Keratinocyte (primary cell): ENCODE measurements around the gene ACAD9. TPM values are rescaled to one million over a fixed set of nuclear protein-coding genes. Genes with fewer than 3 reads are reported as not detected.
A peak's percentile ranks its signal among the peaks of the same experiment; 100 is the strongest.

Source experiments
- DNase-seq: peaks from one replicate; pipeline ENCODE4 v3.0.0-alpha.2; 2011; ENCODE audit warnings: low read depth, missing footprints, low spot score
- FAIRE-seq: peaks from 2 replicates; lab custom pipeline; 2011; peaks lifted over from hg19 to GRCh38; lab: Jason Lieb, UNC
- H2AFZ ChIP-seq: 2 replicates; pipeline ENCODE4 v1.6.0; 2012; ENCODE audit warnings: low read length, control low read depth, inconsistent platforms; ENCODE audit not compliant: control insufficient read depth
- H3K27ac ChIP-seq: 2 replicates; pipeline ENCODE4 v1.5.1; 2011; ENCODE audit warnings: low read length; ENCODE audit not compliant: control insufficient read depth, insufficient read depth
- H3K27me3 ChIP-seq: 3 replicates; pipeline ENCODE4 v1.6.0; 2011; ENCODE audit warnings: low read length; ENCODE audit not compliant: control insufficient read depth, insufficient read depth; ENCODE audit errors: extremely low read depth
- H3K36me3 ChIP-seq, 2 experiments: 2 replicates in 1 of 2; 3 replicates in 1 of 2; pipeline ENCODE4 v1.5.1; 2011; ENCODE audit warnings: low read length in 2 of 2, mild to moderate bottlenecking in 1 of 2; ENCODE audit not compliant: control insufficient read depth in 2 of 2, insufficient read depth in 2 of 2; ENCODE audit errors: extremely low read depth in 1 of 2
- H3K4me1 ChIP-seq: 3 replicates; pipeline ENCODE4 v1.5.1; 2011; ENCODE audit warnings: low read length; ENCODE audit not compliant: control insufficient read depth, insufficient read depth; ENCODE audit errors: extremely low read depth
- H3K4me2 ChIP-seq: 3 replicates; pipeline ENCODE4 v1.6.0; 2011; ENCODE audit warnings: low read depth, low read length; ENCODE audit not compliant: control insufficient read depth, insufficient read depth; ENCODE audit errors: extremely low read depth
- H3K4me3 ChIP-seq, 3 experiments: fragments of 200-600 bp in 1 of 3; sonication (generic) in 1 of 3; 2 replicates in 2 of 3; 3 replicates in 1 of 3; pipeline ENCODE4 v1.5.1; 2011 to 2016; ENCODE audit warnings: low read length in 3 of 3, mild to moderate bottlenecking in 3 of 3, control low read depth in 2 of 3, inconsistent platforms in 1 of 3, low read depth in 1 of 3, mixed read lengths in 1 of 3, mixed run types in 1 of 3, moderate library complexity in 1 of 3; ENCODE audit not compliant: control insufficient read depth in 2 of 3, insufficient read depth in 2 of 3; ENCODE audit errors: extremely low read depth in 1 of 3
- H3K79me2 ChIP-seq: 2 replicates; pipeline ENCODE4 v1.6.0; 2012; ENCODE audit warnings: low read length; ENCODE audit not compliant: control insufficient read depth, insufficient read depth
- H3K9ac ChIP-seq: 3 replicates; pipeline ENCODE4 v1.6.0; 2011; ENCODE audit warnings: low read length; ENCODE audit not compliant: control insufficient read depth, insufficient read depth; ENCODE audit errors: extremely low read depth
- H3K9me1 ChIP-seq: 3 replicates; pipeline ENCODE4 v1.6.0; 2011; ENCODE audit warnings: low read length; ENCODE audit not compliant: control insufficient read depth, insufficient read depth; ENCODE audit errors: extremely low read depth
- H3K9me3 ChIP-seq: 2 replicates; pipeline ENCODE4 v1.5.1; 2012; ENCODE audit warnings: low read depth, low read length; ENCODE audit not compliant: control insufficient read depth
- H4K20me1 ChIP-seq: 3 replicates; pipeline ENCODE4 v1.6.0; 2011; ENCODE audit warnings: low read length; ENCODE audit not compliant: control insufficient read depth, insufficient read depth; ENCODE audit errors: extremely low read depth
- CTCF ChIP-seq, 3 experiments: IDR thresholded peaks in 1 of 3; conservative IDR thresholded peaks in 1 of 3; optimal IDR thresholded peaks in 1 of 3; 2 replicates in 2 of 3; 3 replicates in 1 of 3; pipeline versions ENCODE3 to v1.5.1; 2011; ENCODE audit warnings: low read length in 3 of 3, mild to moderate bottlenecking in 3 of 3, moderate library complexity in 2 of 3, control low read depth in 1 of 3, inconsistent platforms in 1 of 3; ENCODE audit not compliant: insufficient read depth in 2 of 3; ENCODE audit errors: extremely low read depth in 1 of 3
- EZH2 ChIP-seq: IDR thresholded peaks from one replicate; pipeline ENCODE4 v1.6.1; 2012; ENCODE audit warnings: inconsistent platforms, mild to moderate bottlenecking, low read length, moderate library complexity
- dilution Hi-C: fragments of 300-500 bp; cut with MboI; formaldehyde crosslinking; loops from one replicate; pipeline ENCODE4 v1.7.0; 2020; ENCODE audit warnings: low sequenced_read_pairs; ENCODE audit not compliant: extremely low pct_ligation_motif_present
- polyA plus RNA-seq, 5 experiments: library from polyadenylated mRNA; depleted of rRNA in 3 of 5; stranded (reverse) in 3 of 5; stranded (forward) in 1 of 5; unstranded in 1 of 5; fragments of >200 nt; gene quantifications; 1 replicate in 1 of 5; 2 replicates in 3 of 5; 3 replicates in 1 of 5; pipeline versions ENCODE4 v1.2.1 to v1.2.3, GENCODE V29; 2011 to 2012; ENCODE audit warnings: missing spikeins in 2 of 5, low read depth in 1 of 5, low replicate concordance in 1 of 5

Gene ACAD9
- polyA plus RNA-seq, 1 donor (not counting 4 experiments of a cell fraction or from before 2014, with no cell fraction given), result 36.6 TPM

DNA sequence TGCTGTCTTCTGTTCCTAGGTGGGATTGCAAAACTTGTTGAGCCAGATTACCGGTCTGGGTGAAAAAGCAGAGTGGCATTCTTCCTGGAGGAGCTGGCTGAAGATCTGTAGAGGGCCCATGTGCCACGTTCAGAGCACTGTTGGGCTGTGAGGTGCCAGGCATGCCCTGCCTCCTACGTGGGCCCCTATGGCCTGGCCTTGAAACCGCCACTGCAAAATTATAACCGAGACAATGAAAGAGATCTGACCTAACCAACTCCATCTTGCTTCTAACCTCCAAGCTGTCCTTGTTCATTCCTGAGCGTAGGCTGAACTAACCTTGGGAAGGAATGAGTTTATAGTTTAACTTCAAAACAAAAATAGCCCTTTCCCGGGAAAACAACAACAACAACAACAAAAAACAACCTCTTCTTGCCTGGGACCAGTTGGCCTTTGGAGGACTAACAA, 1.4 kb upstream of the ACAD9 start:
- peak overlapping the region; percentile 100 for H3K9ac ChIP-seq
- H3K27me3 ChIP-seq, result no peaks in the 10 kb centered on the region
- no peak for TF ChIP-seq EZH2
- TF ChIP-seq CTCF (optimal IDR thresholded peaks at IDR 0.05 in 1 of 3, IDR thresholded peaks at IDR 0.05 in 1 of 3, conservative IDR thresholded peaks at IDR 0.05 in 1 of 3; ENCODE audit: extremely low read depth in 1 of 3, insufficient read depth in 2 of 3, low read length in 3 of 3), result no peak
- H3K9me1 ChIP-seq, result peaks cover 6% of the 10 kb centered on the region
- H3K9me3 ChIP-seq, result no peaks in the 10 kb centered on the region
- H3K79me2 ChIP-seq, result peaks cover 49% of the 10 kb centered on the region
- peak overlapping the region; percentile 99 for H3K27ac ChIP-seq
- DNase-seq (no peak), FAIRE-seq (no peak)
- H2AFZ ChIP-seq, result peak overlapping the region; percentile 84
- H4K20me1 ChIP-seq, result peaks cover 3% of the 10 kb centered on the region
- dilution Hi-C loops, result no loop called here
- H3K4me3 ChIP-seq, result peak overlapping the region; percentile 72 to 99 (median 89)
- H3K36me3 ChIP-seq, result peaks cover 3 to 11% of the 10 kb centered on the region in 2 experiments
- peaks cover 32% of the 10 kb centered on the region for H3K4me1 ChIP-seq
- peak overlapping the region; percentile 95 for H3K4me2 ChIP-seq

DNA sequence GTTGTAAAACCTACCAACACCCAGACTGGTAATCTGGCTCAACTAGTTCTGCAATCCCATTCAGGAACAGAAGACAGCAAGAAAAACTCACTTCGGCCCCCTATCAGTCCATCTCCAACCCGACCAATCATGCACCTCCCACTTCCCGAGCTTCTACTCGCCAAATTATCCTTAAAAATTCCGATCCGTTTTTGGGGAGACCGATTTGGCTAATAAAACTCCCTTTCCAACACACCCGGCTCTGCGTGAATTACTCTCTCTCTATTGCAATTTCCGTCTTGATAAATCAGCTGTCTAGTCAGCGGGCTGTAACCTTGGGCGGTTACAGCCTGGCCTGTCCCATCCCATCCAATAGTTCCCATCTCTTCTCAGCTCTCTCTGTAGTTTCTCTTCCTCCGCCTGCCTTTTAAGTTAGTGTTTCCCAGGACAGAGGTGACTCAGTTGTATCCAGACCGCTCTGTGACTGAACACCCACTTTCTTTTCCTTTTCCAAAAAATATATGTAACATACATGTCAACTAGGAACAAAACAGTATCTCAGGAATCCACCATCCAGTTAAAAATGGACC, 780 bp upstream of the ACAD9 start:
- Histone ChIP-seq H3K27ac (peak overlapping the region; percentile 99), H3K9me1 (peaks cover 6% of the 10 kb centered on the region), H3K9ac (peak overlapping the region; percentile 100), H2AFZ (peak overlapping the region; percentile 84), H3K4me1 (peaks cover 26% of the 10 kb centered on the region), H3K27me3 (no peaks in the 10 kb centered on the region), H4K20me1 (peaks cover 3% of the 10 kb centered on the region), H3K79me2 (peaks cover 52% of the 10 kb centered on the region), H3K4me3 (peak overlapping the region; percentile 72 to 99 (median 89)), H3K36me3 (peaks cover 3 to 11% of the 10 kb centered on the region in 2 experiments), H3K9me3 (no peaks in the 10 kb centered on the region), H3K4me2 (peak overlapping the region; percentile 95)
- no peak for FAIRE-seq
- dilution Hi-C loops, result no loop called here
- peak; percentile 41 for DNase-seq
- TF ChIP-seq CTCF (optimal IDR thresholded peaks at IDR 0.05 in 1 of 3, IDR thresholded peaks at IDR 0.05 in 1 of 3, conservative IDR thresholded peaks at IDR 0.05 in 1 of 3; ENCODE audit: extremely low read depth in 1 of 3, insufficient read depth in 2 of 3, low read length in 3 of 3), result no peak
- no peak for TF ChIP-seq EZH2
